Effector memory CD8-positive, alpha-beta T cell (primary cell): ENCODE data around the gene SLC24A4.

Experiments used
- ATAC-seq: fragments of 150-1000 bp; cut with Tn5 transposase; replicated peaks from 2 replicates; pipeline ENCODE4 v1.10.0; 2021; ENCODE audit warnings: mild to moderate bottlenecking, moderate library complexity
- DNase-seq, 3 experiments: peaks; one replicate each; pipeline ENCODE4 v3.0.0; 2021
- H3K27ac Mint-ChIP-seq, 2 donors: one replicate each; pipeline ENCODE4 v1.8.0; 2022; ENCODE audit warnings: mild to moderate bottlenecking in 2 of 2, mixed read lengths in 2 of 2, moderate library complexity in 2 of 2
- H3K27me3 Mint-ChIP-seq, 2 donors: one replicate each; pipeline ENCODE4 v1.8.0; 2022; ENCODE audit warnings: mixed read lengths in 2 of 2
- H3K36me3 Mint-ChIP-seq: one replicate; pipeline ENCODE4 v1.8.0; 2022; ENCODE audit warnings: mild to moderate bottlenecking, moderate library complexity, mixed read lengths; ENCODE audit not compliant: insufficient read depth
- H3K4me1 Mint-ChIP-seq, 2 donors: one replicate each; pipeline ENCODE4 v1.8.0; 2022; ENCODE audit warnings: low read depth in 2 of 2, mixed read lengths in 2 of 2
- H3K4me3 Mint-ChIP-seq, 2 donors: one replicate each; pipeline ENCODE4 v1.8.0; 2022; ENCODE audit warnings: mild to moderate bottlenecking in 2 of 2, mixed read lengths in 2 of 2, moderate library complexity in 2 of 2
- H3K9me3 Mint-ChIP-seq, 2 donors: one replicate each; pipeline ENCODE4 v1.8.0; 2022; ENCODE audit warnings: mixed read lengths in 2 of 2

SLC24A4 gene

GRCh38 chr14:92495027-92495426 is 172.1 kb downstream of the SLC24A4 start:
- ATAC-seq: no peak

GRCh38 chr14:92496191-92496857 is 173.4 kb downstream of the SLC24A4 start:
- no peak for ATAC-seq
- H3K4me1 Mint-ChIP-seq: peaks cover 4 to 5% of the 10 kb centered on the region in 2 donors
- H3K4me3 Mint-ChIP-seq: no peak overlapping the region
- no peak for DNase-seq
- peaks cover 0 to 8% of the 10 kb centered on the region in 2 donors for H3K27me3 Mint-ChIP-seq
- H3K9me3 Mint-ChIP-seq: no peaks in the 10 kb centered on the region
- no peak overlapping the region for H3K27ac Mint-ChIP-seq
- peaks cover 4% of the 10 kb centered on the region for H3K36me3 Mint-ChIP-seq

More at GRCh38 chr14:92495027-92495426, 172.1 kb downstream of the SLC24A4 start:
- no peaks in the 10 kb centered on the region for H3K9me3 Mint-ChIP-seq
- no peak for DNase-seq
- H3K36me3 Mint-ChIP-seq: peaks cover 4% of the 10 kb centered on the region
- peaks cover 4 to 5% of the 10 kb centered on the region in 2 donors for H3K4me1 Mint-ChIP-seq
- peaks cover 0 to 1% of the 10 kb centered on the region in 2 donors for H3K27me3 Mint-ChIP-seq
- no peak overlapping the region for H3K4me3 Mint-ChIP-seq
- no peak overlapping the region for H3K27ac Mint-ChIP-seq

- no peak for ATAC-seq
- Mint-ChIP-seq H3K9me3 (no peaks in the 10 kb centered on the region), H3K36me3 (peaks cover 4% of the 10 kb centered on the region), H3K4me1 (peaks cover 4 to 5% of the 10 kb centered on the region in 2 donors), H3K27me3 (peaks cover 0 to 8% of the 10 kb centered on the region in 2 donors), H3K27ac (no peak overlapping the region), H3K4me3 (no peak overlapping the region)
- no peak for DNase-seq
These were observed 174.4 kb downstream of the SLC24A4 start for GRCh38 chr14:92497391-92497790.

GRCh38 chr14:92499234-92499633 is 176.3 kb downstream of the SLC24A4 start:
- ATAC-seq (no peak), DNase-seq (no peak)
- H3K9me3 Mint-ChIP-seq: no peaks in the 10 kb centered on the region
- H3K4me1 Mint-ChIP-seq: peaks cover 3 to 5% of the 10 kb centered on the region in 2 donors
- H3K36me3 Mint-ChIP-seq: no peaks in the 10 kb centered on the region
- H3K27me3 Mint-ChIP-seq: peaks cover 0 to 8% of the 10 kb centered on the region in 2 donors
- H3K27ac Mint-ChIP-seq: no peak overlapping the region
- H3K4me3 Mint-ChIP-seq: no peak overlapping the region

GRCh38 chr14:92500491-92500941 is 177.6 kb downstream of the SLC24A4 start:
- DNase-seq (no peak), ATAC-seq (no peak)
- Mint-ChIP-seq H3K4me1 (peaks cover 6 to 10% of the 10 kb centered on the region in 2 donors), H3K36me3 (no peaks in the 10 kb centered on the region), H3K27ac (no peak overlapping the region), H3K9me3 (no peaks in the 10 kb centered on the region), H3K27me3 (peaks cover 0 to 8% of the 10 kb centered on the region in 2 donors), H3K4me3 (no peak overlapping the region)

- Mint-ChIP-seq H3K4me3 (no peak overlapping the region), H3K27ac (no peak overlapping the region), H3K4me1 (peaks cover 11 to 13% of the 10 kb centered on the region in 2 donors), H3K27me3 (peaks cover 0 to 8% of the 10 kb centered on the region in 2 donors), H3K9me3 (no peaks in the 10 kb centered on the region), H3K36me3 (no peaks in the 10 kb centered on the region)
- no peak for ATAC-seq
- no peak for DNase-seq
These were observed 179.0 kb downstream of the SLC24A4 start for GRCh38 chr14:92501891-92502351.

- H3K9me3 Mint-ChIP-seq: no peaks in the 10 kb centered on the region
- H3K4me1 Mint-ChIP-seq: peaks cover 18 to 19% of the 10 kb centered on the region in 2 donors
- H3K36me3 Mint-ChIP-seq: no peaks in the 10 kb centered on the region
- peaks cover 0 to 8% of the 10 kb centered on the region in 2 donors for H3K27me3 Mint-ChIP-seq
- no peak for ATAC-seq
- H3K4me3 Mint-ChIP-seq: no peak overlapping the region
- no peak for DNase-seq
- no peak overlapping the region for H3K27ac Mint-ChIP-seq
These were observed 179.7 kb downstream of the SLC24A4 start for GRCh38 chr14:92502541-92503286.

DNA sequence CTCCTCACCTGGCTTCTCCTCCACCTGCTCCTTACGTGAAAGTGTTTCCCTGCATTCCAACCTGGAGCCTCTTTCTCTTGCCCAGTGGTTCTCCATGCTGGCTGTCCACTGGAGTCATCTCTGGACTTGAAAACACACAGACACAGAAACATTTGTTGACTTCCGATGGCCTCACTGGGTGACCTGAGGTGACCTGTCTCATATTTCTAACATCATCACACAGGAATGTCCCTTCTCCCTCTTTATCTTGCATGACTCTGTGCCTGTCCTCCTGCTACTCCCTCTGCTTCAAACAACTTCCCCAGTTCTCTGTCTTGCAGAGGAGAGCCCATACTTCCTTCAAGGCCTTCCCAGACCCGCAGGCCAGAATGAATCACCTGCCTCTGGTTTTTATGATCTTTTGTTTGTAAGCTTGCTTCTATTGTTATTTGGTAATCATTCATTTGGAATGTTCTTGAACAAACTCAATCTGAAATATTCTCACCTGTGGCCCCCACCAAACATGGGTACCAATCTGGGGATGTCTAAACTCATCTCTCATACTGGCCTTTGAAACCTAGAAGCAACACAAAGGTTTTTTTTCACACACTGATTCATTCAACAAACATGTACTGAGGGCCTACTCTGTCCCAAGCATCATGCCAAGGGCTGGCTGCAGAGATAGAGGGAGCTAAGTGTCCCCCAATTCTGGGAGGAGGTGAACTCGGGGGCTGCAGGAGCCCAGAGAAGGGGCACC is 181.0 kb downstream of the SLC24A4 start:
- Mint-ChIP-seq H3K4me1 (peaks cover 18 to 19% of the 10 kb centered on the region in 2 donors), H3K27ac (peak overlapping the region; percentile 25 to 26), H3K36me3 (no peaks in the 10 kb centered on the region), H3K27me3 (peaks cover 0 to 8% of the 10 kb centered on the region in 2 donors), H3K9me3 (no peaks in the 10 kb centered on the region), H3K4me3 (no peak overlapping the region)
- DNase-seq: no peak
- ATAC-seq: no peak

DNA sequence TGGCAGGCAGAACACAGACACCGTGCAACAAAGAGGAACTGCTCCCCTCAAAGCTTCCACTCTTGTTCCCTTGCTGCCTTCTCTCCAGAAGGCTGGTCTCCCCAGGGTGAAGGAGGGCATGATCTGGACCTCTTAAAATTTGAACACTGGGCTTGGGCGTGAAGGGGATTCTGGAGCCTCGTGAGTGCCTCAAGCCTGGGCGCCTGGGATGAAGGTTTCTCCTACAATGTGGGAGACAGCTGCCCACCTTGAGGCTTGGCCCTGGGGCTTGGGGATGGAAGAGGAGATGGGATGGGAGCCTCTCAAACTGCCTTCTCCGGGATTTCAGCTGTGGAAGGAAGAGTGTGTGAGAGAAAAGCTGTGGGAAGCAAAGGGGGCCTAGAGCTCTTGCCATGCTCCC is 182.9 kb downstream of the SLC24A4 start:
- H3K27ac Mint-ChIP-seq: peak overlapping the region in 1 of 2 donors; percentile 73
- ATAC-seq: no peak
- peaks cover 18 to 19% of the 10 kb centered on the region in 2 donors for H3K4me1 Mint-ChIP-seq
- no peaks in the 10 kb centered on the region for H3K27me3 Mint-ChIP-seq
- H3K4me3 Mint-ChIP-seq: peak overlapping the region in 1 of 2 donors; percentile 23
- DNase-seq: no peak
- H3K9me3 Mint-ChIP-seq: no peaks in the 10 kb centered on the region
- H3K36me3 Mint-ChIP-seq: no peaks in the 10 kb centered on the region

GRCh38 chr14:92506231-92506630 is 183.3 kb downstream of the SLC24A4 start:
- Mint-ChIP-seq H3K36me3 (peaks cover 3% of the 10 kb centered on the region), H3K4me3 (peak overlapping the region in 1 of 2 donors; percentile 23), H3K9me3 (no peaks in the 10 kb centered on the region), H3K4me1 (peaks cover 21 to 22% of the 10 kb centered on the region in 2 donors), H3K27me3 (no peaks in the 10 kb centered on the region), H3K27ac (peak overlapping the region in 1 of 2 donors; percentile 73)
- DNase-seq: no peak
- no peak for ATAC-seq

GRCh38 chr14:92507174-92507768 is 184.3 kb downstream of the SLC24A4 start:
- DNase-seq: no peak
- Mint-ChIP-seq H3K4me1 (peaks cover 27 to 29% of the 10 kb centered on the region in 2 donors), H3K9me3 (no peaks in the 10 kb centered on the region), H3K36me3 (peaks cover 4% of the 10 kb centered on the region), H3K27ac (peak overlapping the region in 1 of 2 donors; percentile 64), H3K4me3 (no peak overlapping the region), H3K27me3 (no peaks in the 10 kb centered on the region)
- ATAC-seq: peak; percentile 64

GRCh38 chr14:92510972-92511371 is 188.0 kb downstream of the SLC24A4 start:
- H3K4me1 Mint-ChIP-seq: peaks cover 35 to 37% of the 10 kb centered on the region in 2 donors
- no peak overlapping the region for H3K4me3 Mint-ChIP-seq
- H3K27ac Mint-ChIP-seq: no peak overlapping the region

More at GRCh38 chr14:92510972-92511371, 188.0 kb downstream of the SLC24A4 start:
- Mint-ChIP-seq H3K9me3 (no peaks in the 10 kb centered on the region), H3K36me3 (peaks cover 5% of the 10 kb centered on the region), H3K27me3 (no peaks in the 10 kb centered on the region)
- ATAC-seq: no peak
- no peak for DNase-seq
